Measurements from ENCODE around the gene SMTNL2.

Gene SMTNL2

DNA sequence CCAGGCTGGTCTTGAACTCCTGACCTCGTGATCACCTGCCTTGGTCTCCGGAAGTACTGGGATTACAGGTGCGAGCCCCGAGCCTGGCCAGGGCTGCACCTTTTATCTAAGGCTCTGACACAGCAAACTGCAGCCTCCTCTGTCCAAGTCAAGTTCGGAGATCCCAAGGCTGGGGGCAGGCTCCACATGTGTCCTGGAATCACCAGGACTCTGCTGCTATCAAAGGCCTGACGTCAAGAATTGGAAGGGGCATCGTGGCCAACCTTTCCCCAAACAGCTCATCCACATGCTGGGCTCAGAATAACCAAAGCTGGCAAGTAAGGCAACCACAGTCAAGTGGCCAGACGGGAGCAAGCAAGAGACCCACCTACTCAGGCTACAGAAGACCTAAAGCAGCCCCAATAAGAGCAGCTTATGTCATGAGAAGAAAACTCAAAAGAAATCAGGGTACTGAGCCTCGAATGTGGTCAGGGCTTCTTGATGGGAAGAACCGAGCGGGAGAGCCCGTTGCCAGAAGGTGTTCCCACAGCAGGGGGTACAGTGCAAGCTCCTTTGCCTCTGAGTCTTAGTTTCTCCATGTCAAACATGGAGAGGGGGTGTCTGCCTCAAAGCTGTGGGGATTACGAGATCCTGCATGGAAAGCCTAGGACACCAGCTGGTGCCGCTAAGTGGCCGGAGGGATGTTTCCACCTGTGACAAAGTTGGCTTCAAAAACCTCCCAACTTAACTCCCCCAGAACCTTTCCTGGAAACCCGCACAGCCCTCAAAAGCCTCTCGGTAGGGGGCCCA, 37.0 kb upstream of the SMTNL2 start:
- DNase-seq: no peak

GRCh38 chr17:4548061-4548461, 36.3 kb upstream of the SMTNL2 start:
- no peak for DNase-seq

- no peak for DNase-seq
These were observed 35.4 kb upstream of the SMTNL2 start for GRCh38 chr17:4548721-4549531.

- DNase-seq: no peak
These were observed 34.4 kb upstream of the SMTNL2 start for GRCh38 chr17:4549781-4550533.

DNA sequence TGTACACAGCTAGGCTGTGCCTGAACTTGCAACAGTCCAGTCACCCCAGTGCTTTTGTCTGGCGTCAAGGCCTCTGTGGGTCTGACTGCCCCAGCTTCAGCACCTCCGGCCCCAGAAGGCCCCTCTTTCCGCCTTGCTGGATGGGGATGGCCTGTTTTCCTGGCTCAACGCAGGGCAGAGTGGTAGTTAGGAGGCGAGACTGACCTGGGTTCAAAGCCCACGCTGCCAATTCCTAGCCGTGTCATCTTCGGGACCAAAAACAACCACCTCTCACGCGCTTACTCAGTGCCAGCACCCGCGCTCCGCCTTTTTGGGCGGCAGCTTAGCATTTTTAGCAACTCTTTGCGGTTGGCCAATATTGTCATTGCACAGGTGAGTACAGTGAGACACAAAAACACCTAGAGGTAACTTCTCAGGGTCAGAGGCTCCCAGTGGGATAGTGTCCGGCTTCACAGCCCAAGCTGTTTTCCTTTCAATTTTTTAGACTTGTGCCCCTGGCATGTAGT, 33.7 kb upstream of the SMTNL2 start:
- no peak for DNase-seq

GRCh38 chr17:4551141-4551540, 33.2 kb upstream of the SMTNL2 start:
- no peak for DNase-seq

GRCh38 chr17:4551796-4552525, 32.4 kb upstream of the SMTNL2 start:
- DNase-seq: no peak

DNA sequence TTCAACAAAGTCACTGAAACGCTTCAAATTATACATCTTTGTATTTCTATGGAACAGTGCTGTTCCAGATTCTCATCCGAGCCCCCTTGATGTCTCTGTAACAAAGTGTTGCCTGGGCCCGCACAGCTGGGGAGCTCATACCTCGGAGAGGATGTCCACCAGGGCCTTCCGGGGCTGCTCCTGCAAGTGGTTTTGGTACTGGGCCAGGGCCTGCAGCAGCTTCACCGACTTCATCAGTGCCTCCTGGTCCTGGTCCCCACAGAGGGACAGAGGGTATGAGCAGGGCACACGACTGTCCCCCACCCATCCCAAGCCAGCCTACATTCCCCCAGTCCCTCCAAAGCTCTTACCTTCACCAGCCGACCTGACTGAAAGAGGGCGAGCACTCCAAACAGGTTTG, 30.7 kb upstream of the SMTNL2 start:
- no peak for DNase-seq

DNA sequence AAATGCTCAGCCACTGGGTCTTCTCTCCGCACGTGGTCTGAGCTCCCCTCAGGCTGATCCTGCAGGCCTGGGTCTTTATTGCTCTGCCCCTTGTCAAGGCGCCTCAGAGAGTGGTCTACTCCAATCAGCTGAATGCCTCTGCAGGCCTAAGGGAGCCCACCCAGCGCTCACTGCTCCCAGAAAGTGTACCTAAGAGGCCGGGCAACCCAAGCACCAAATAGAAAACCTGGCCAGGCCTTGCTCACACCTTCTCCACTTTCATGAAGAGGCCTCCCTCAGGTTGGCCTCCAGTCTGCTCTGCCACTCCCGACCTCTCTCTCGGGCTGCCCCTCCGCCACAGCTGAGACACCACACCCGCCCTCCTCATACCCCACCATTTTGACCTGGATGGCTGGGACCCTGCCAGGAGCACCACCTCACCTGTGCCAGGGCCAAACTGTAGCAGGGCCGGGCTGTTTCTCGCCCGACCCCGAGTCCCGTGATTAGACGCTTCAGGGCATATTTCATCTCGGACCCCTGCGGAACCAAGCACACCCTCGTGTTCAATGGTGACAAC, 29.8 kb upstream of the SMTNL2 start:
- no peak for DNase-seq

DNA sequence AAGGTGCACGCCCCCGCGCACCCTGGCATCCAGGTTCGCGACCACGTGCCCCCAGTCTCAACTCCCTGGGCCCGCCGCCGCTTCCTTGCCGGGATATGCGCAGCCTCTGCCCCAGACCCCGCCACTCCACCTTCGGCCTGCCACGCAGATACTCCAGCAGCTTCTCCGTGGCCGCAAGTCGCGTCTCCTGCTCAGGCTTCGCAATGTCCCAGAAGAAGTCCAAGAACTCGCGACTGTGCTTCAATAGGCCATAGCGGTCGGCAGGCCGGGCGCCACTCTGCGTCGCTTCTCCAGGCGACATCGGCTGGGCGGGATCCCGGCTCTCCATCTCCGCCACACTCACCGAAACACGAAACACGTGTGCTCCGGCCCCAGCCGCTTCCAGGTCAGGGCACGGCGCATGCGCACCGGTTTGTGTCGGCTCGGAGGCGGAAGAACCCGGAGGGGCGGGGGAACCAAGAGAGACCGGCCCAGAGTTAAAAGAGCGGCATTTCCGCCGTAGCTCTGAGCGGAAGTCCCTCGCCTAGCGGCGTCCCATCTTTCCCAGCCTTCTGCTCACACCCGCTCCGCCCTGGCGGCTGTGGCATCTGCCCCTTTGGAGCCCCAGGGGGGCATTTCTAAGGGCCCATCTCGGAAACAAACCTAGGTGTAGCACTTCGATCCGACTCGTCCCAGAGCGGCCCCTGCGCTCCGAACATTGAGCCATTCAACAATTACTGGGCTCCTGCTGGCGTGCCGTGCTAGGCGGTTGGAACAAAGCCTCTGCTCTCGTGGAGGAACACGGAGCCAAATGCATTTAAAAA, 29.1 kb upstream of the SMTNL2 start, which contains the start of gene MYBBP1A:
Gene MYBBP1A (minus strand): TSS at position 388 of the 803 bp plus-strand sequence. CDS start 60 bp downstream, at position 328.
- peak; percentile 95 to 97 for DNase-seq

- no peak for DNase-seq
These were observed 28.2 kb upstream of the SMTNL2 start for GRCh38 chr17:4555873-4556759.

DNA sequence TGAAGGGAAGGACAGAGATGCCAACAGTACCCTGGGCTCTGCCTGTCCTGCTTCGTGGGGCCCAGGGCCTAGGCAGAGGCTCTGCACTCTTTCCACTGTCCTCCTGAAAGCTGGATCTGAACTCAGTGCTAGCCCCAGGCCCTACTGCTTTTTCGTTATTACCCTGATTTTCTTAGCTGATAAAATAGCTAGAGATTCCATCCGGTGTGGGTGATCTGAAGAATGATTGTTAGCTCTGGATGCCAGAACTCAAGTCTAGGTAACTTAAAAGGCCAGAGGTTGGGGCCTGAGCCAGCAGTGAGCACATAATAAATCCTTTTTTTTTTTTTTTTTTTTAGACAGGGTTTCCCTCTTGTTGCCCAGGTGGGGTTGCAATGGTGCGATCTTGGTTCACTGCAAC, 27.3 kb upstream of the SMTNL2 start:
- no peak for DNase-seq

DNA sequence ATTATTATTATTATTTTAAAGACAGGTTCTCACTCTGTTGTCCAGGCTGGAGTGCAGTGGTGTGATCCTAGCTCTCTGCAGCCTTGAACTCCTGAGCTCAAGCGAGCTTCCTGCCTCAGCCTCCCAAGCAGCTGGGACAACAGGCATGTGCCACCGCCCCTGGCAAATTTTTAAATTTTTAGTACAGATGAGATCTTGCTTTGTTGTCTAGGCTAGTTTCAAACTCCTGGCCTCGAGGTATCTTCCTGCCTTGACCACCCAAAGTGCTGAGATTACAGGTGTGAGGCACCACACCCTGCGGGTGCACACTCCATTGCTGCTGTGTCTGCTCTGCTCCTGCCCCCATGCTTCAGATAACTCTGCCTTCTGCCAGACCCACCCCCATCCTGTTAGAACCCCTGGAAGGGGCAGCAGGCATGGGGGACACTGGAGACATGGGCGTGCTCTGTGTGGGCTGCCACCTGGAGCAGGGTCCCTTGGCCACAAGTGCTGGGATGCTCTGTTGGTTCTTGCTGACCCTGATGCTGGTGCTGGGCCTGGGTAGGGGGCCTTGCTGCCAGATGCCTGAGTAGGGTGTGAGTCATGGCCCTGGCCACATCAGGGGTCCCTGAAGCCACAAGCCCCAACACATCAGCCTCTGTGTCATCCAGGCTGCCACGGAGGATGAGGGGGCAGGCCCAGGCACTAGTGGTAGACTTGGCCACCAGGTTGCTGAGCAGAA, 26.5 kb upstream of the SMTNL2 start:
- no peak for DNase-seq

GRCh38 chr17:4558347-4558971, 25.9 kb upstream of the SMTNL2 start:
- no peak for DNase-seq

DNA sequence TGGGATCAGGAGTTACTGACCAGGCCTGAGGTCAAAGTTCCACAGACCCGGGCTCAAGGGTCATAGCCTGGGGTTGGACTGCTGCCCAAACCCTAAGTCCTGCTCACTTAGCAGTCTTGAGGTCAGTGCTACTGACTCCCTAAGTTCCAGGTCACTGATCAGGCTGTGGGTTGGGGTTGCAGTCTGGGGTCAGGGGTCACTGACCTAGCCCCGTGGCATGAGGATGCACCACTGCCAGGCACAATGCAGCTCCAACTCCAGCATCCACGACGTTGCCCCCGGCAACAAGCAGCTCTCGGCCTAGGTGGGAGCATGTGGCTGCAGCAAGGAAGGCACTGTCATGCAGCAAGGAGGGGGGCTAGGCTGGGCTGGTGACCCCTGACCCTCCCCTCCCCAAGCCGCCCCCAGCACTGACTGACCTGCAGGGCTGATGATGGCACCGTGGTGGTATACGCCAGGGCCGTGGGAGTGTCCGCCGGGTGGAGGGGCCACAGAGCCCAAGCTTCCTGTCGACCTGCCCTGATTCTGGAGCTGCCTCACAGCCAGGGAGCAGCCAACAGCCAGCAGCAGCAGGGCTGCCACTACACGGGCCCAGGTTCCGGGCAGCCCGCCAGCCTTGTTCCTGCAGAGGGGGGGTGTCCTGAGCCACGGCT, 25.1 kb upstream of the SMTNL2 start:
- DNase-seq: no peak

DNA sequence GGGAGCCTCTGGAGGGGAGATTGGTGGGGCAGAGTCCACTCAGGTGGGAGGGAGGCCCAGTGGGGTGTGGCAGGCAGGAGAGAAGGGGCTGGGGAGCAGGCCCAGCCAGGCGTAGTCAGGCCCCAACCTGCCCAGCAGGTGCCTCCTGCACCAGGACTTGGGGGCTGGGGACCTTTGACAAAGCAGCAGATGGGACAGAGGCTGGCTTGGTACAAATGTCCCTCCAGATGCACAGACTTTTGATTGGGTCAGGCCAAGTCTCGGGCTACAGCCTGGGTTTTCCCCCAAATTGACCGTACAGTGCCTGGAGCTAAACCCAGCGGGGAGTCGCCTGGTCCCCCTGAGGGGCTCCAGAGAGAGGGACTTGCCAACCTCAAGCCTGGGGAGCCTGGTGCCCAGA, 24.4 kb upstream of the SMTNL2 start:
- DNase-seq: no peak

DNA sequence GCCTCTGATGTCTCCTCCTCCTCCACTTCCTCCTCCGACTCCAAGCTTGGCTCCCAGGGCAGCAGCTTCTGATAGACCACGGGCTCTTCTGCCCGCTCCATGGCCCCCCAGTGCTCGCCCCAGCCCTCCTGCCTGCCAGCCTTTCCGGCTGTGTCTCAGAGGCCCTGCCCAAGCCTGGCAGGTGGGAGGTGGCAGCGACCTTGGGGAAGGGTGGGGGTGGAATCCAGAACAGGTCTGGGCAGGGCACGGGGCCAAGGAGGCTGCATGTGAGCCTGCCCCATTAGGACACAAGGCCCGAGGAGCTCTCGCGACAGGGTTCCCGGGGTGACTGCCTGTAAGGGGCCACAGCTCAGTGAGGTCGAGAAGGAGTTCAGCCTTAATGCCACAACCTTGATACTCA, 23.9 kb upstream of the SMTNL2 start, which contains the start of gene GGT6:
Gene GGT6 (minus strand): TSS at position 157 of the 400 bp plus-strand sequence. CDS start 56 bp downstream, at position 101.
- DNase-seq: no peak

- DNase-seq: no peak
These were observed 23.5 kb upstream of the SMTNL2 start for GRCh38 chr17:4560837-4561256.

Measured in CD4-positive, alpha-beta T cell treated with Interferon alpha-2 for 1 hour (primary cell).